GM10266 (cell line): ENCODE results near the gene TET1.
"Not testable (repeated sequence)": the region's sequence is repeated elsewhere in the genome, so short reads cannot be mapped to it uniquely, and the experiment has no call there.

Source experiments
- DNase-seq: peaks from one replicate; pipeline ENCODE4 v3.0.0; 2012; ENCODE audit errors: extremely low spot score
- TF ChIP-seq, protein P1 (sequence below): IDR thresholded peaks from 2 replicates; pipeline ENCODE4 v1.5.1; 2012; ENCODE audit warnings: mild to moderate bottlenecking, low read depth; ENCODE audit not compliant: control insufficient read depth, insufficient read depth; ENCODE audit errors: missing control alignments

TET1 gene

GRCh38 chr10:68636335-68636734 is 76.2 kb downstream of the TET1 start:
- DNase-seq = no peak
- TF ChIP-seq, protein P1, sequence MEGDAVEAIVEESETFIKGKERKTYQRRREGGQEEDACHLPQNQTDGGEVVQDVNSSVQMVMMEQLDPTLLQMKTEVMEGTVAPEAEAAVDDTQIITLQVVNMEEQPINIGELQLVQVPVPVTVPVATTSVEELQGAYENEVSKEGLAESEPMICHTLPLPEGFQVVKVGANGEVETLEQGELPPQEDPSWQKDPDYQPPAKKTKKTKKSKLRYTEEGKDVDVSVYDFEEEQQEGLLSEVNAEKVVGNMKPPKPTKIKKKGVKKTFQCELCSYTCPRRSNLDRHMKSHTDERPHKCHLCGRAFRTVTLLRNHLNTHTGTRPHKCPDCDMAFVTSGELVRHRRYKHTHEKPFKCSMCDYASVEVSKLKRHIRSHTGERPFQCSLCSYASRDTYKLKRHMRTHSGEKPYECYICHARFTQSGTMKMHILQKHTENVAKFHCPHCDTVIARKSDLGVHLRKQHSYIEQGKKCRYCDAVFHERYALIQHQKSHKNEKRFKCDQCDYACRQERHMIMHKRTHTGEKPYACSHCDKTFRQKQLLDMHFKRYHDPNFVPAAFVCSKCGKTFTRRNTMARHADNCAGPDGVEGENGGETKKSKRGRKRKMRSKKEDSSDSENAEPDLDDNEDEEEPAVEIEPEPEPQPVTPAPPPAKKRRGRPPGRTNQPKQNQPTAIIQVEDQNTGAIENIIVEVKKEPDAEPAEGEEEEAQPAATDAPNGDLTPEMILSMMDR = no peak

GRCh38 chr10:68643550-68643949 is 83.4 kb downstream of the TET1 start:
- not testable (repeated sequence) for DNase-seq

- no peak for DNase-seq
- TF ChIP-seq, protein P1 = no peak
Observed at GRCh38 chr10:68647672-68648341, 87.7 kb downstream of the TET1 start.

DNA sequence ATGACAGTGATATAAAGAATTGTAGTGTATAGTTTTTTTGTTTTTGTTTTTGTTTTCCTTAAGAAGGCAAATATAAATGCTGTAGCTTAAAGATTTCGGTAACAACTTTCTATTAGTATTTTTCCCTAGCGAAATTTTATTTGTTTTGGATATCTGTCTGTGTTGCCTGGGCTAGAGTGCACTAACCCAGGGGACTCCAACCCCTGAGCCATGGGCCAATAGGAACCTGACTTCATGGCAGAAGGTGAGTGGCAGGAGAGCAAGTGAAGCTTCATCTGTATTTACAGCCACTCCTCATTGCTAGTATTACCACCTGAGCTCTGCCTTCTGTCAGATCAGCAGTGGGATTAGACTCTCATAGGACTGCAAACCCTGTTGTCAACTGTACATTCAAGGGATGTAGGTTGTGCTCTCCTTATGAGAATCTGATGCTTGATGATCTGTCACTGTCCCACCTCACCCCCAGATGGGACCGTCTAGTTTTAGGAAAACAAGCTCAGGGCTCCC is 95.5 kb downstream of the TET1 start:
- DNase-seq = no peak
- TF ChIP-seq, protein P1 = no peak

- DNase-seq = no peak
Observed at GRCh38 chr10:68665841-68666240, 105.7 kb downstream of the TET1 start.

DNA sequence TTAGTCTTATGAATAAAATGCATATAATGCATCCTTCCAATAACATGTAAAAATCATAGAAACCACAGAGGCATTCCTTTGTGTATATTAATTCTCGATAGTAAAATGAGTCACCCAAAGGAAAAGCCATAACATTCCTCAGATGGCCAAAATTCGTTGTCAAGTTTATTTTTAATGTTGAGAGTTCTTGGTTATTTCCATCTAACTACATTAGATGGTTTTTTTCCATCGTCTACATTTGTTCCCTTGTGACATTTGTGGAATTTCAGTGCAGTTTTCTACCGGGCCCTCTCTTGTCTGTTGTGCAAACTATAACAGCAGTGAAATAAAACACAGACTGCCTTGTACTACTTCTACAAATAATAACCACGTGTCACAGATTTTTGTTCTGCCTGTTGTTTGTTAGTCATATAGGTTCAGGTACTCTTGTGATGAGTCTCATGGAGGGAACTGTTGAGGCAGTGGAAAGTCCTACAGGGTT is 106.2 kb downstream of the TET1 start:
- no peak for DNase-seq
- TF ChIP-seq, protein P1 = no peak

More at GRCh38 chr10:68665841-68666240, 105.7 kb downstream of the TET1 start:
- TF ChIP-seq, protein P1 = no peak

DNA sequence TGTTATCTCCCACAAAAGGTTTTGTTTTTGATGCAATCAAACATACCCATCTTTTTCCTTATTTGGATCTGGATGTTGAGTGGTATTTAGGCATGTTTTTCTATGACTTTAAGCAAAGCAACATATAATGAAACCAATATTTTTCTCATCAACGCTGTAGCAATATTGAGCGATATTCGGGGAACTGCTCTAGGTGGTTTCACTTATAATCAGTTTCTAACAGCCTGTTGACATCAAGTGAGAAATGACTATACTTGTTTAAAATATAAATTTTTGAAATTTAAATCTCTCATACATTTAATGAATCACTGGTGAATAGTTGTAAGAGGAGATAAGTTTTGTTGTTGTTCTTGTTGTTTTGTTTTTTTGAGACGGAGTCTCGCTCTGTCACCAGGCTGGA is 108.1 kb downstream of the TET1 start:
- DNase-seq = no peak
- TF ChIP-seq, protein P1 = no peak
